Caco-2 (cell line): ENCODE measurements around the gene TRIM8. TPM values are rescaled to one million over a fixed set of nuclear protein-coding genes. Genes with fewer than 3 reads are reported as not detected.

Experiments
- BruUV-seq: library from RNA; stranded (reverse); fragments of 400-500 nt; replicated peaks from 2 replicates; lab custom pipeline; 2021; lab: Mats Ljungman, UMichigan
- CTCF ChIA-PET: fragments of 300-600 bp; sonication (Branson Sonifier 250); formaldehyde crosslinking; loops from one replicate; lab custom pipeline; 2022; ENCODE audit warnings: antibody characterized with exemption; lab: Charles Lee
- POLR2A ChIA-PET: fragments of 300-600 bp; sonication (Branson Sonifier 250); formaldehyde crosslinking; loops from one replicate; lab custom pipeline; 2022; ENCODE audit warnings: antibody characterized with exemption; lab: Charles Lee
- DNase-seq, 2 experiments: peaks; one replicate each; pipeline versions ENCODE4 v3.0.0 to v3.0.0-alpha.2; 2020 to 2022
- H3K27me3 ChIP-seq: replicated peaks from 2 replicates; pipeline ENCODE4 v1.6.0; 2011; ENCODE audit warnings: low read length; ENCODE audit not compliant: control insufficient read depth, insufficient read depth
- H3K36me3 ChIP-seq: 2 replicates; pipeline ENCODE4 v1.5.1; 2011; ENCODE audit warnings: low read length; ENCODE audit not compliant: control insufficient read depth, insufficient read depth
- H3K4me1 ChIP-seq: fragments of 250-450 bp; sonication (Bioruptor Pico); 2 replicates; pipeline ENCODE4 v1.5.1; 2020; ENCODE audit warnings: mild to moderate bottlenecking
- H3K4me3 ChIP-seq: 2 replicates; pipeline ENCODE4 v1.5.1; 2011; ENCODE audit warnings: low read depth, mild to moderate bottlenecking, control low read depth, low read length
- H3K9me3 ChIP-seq: fragments of 250-450 bp; sonication (Bioruptor Pico); 2 replicates; pipeline ENCODE4 v1.5.1; 2020; ENCODE audit warnings: mild to moderate bottlenecking, moderate library complexity
- H3K27ac Mint-ChIP-seq: one replicate; pipeline ENCODE4 v1.8.0; 2022; ENCODE audit warnings: mixed read lengths; ENCODE audit not compliant: unreplicated experiment
- H3K27me3 Mint-ChIP-seq: one replicate; pipeline ENCODE4 v1.8.0; 2022; ENCODE audit warnings: mixed read lengths; ENCODE audit not compliant: insufficient read depth, unreplicated experiment
- H3K36me3 Mint-ChIP-seq: one replicate; pipeline ENCODE4 v1.8.0; 2022; ENCODE audit warnings: mild to moderate bottlenecking, mixed read lengths; ENCODE audit not compliant: insufficient read depth, unreplicated experiment
- H3K4me1 Mint-ChIP-seq: one replicate; pipeline ENCODE4 v1.8.0; 2022; ENCODE audit warnings: low read depth, mixed read lengths; ENCODE audit not compliant: unreplicated experiment
- H3K4me3 Mint-ChIP-seq: one replicate; pipeline ENCODE4 v1.8.0; 2022; ENCODE audit warnings: mild to moderate bottlenecking, moderate library complexity, mixed read lengths; ENCODE audit not compliant: unreplicated experiment
- H3K9me3 Mint-ChIP-seq: one replicate; pipeline ENCODE4 v1.8.0; 2022; ENCODE audit warnings: mixed read lengths; ENCODE audit not compliant: unreplicated experiment
- CTCF ChIP-seq, 2 experiments: fragments of 200-600 bp in 1 of 2; IDR thresholded peaks; 1 replicate in 1 of 2; 2 replicates in 1 of 2; pipeline versions ENCODE4 v1.5.1 to v1.8.0; 2011 to 2022; ENCODE audit warnings: antibody characterized with exemption in 1 of 2, control low read depth in 1 of 2, inconsistent platforms in 1 of 2, low read depth in 1 of 2, low read length in 1 of 2, mild to moderate bottlenecking in 1 of 2, moderate library complexity in 1 of 2; ENCODE audit not compliant: insufficient read depth in 1 of 2, severe bottlenecking in 1 of 2, unreplicated experiment in 1 of 2
- intact Hi-C: fragments of 100-400 bp; cut with micrococcal nuclease; formaldehyde crosslinking; loops from one replicate; pipeline ENCODE4 v1.10.0; 2022; ENCODE audit not compliant: unreplicated experiment
- total RNA-seq: library from RNA; stranded (reverse); gene quantifications from 2 replicates; pipeline ENCODE4 v1.2.3, GENCODE V29; 2022

TRIM8 gene
- total RNA-seq, 1 experiment from 2014 or later, result 40.9 TPM

GRCh38 chr10:102670871-102671434, 26.7 kb downstream of the TRIM8 start:
- H3K36me3 Mint-ChIP-seq, result no peaks in the 10 kb centered on the region
- H3K4me3 ChIP-seq, result no peak overlapping the region
- no peaks in the 10 kb centered on the region for H3K9me3 Mint-ChIP-seq
- intact Hi-C loops, result no loop called here
- no TSS peak for BruUV-seq
- ChIA-PET CTCF (interaction anchor here (1.1 kb wide), 1 partner anchor 11 kb away, joined by 3 read pairs; no protein-coding TSS in a partner anchor), POLR2A (no interaction called here)
- H3K4me1 Mint-ChIP-seq, result no peaks in the 10 kb centered on the region
- no peak for TF ChIP-seq CTCF (IDR thresholded peaks at IDR 0.05; ENCODE audit: insufficient read depth in 1 of 2, low read depth in 1 of 2, low read length in 1 of 2, severe bottlenecking in 1 of 2, unreplicated experiment in 1 of 2)
- H3K27me3 Mint-ChIP-seq, result no peaks in the 10 kb centered on the region
- H3K27me3 ChIP-seq, result no peaks in the 10 kb centered on the region
- H3K4me1 ChIP-seq, result peaks cover 6% of the 10 kb centered on the region; the same call in 1 of the 2 replicates
- H3K9me3 ChIP-seq, result no peaks in the 10 kb centered on the region
- H3K27ac Mint-ChIP-seq, result no peak overlapping the region
- no peak for DNase-seq
- H3K4me3 Mint-ChIP-seq, result no peak overlapping the region
- no peaks in the 10 kb centered on the region for H3K36me3 ChIP-seq

- H3K4me3 ChIP-seq, result no peak overlapping the region
- no peak for DNase-seq
- H3K9me3 ChIP-seq, result no peaks in the 10 kb centered on the region
- BruUV-seq, result no TSS peak
- Mint-ChIP-seq H3K27ac (no peak overlapping the region), H3K4me1 (no peaks in the 10 kb centered on the region), H3K36me3 (no peaks in the 10 kb centered on the region), H3K4me3 (no peak overlapping the region), H3K27me3 (no peaks in the 10 kb centered on the region), H3K9me3 (no peaks in the 10 kb centered on the region)
- no peaks in the 10 kb centered on the region for H3K27me3 ChIP-seq
- no peak for TF ChIP-seq CTCF (IDR thresholded peaks at IDR 0.05; ENCODE audit: insufficient read depth in 1 of 2, low read depth in 1 of 2, low read length in 1 of 2, severe bottlenecking in 1 of 2, unreplicated experiment in 1 of 2)
- H3K36me3 ChIP-seq, result no peaks in the 10 kb centered on the region
- intact Hi-C loops, result no loop called here
- ChIA-PET POLR2A (no interaction called here), CTCF (no interaction called here)
- peaks cover 6% of the 10 kb centered on the region; the same call in 1 of the 2 replicates for H3K4me1 ChIP-seq
Measured at GRCh38 chr10:102673236-102673818, 29.0 kb downstream of the TRIM8 start.

- CTCF ChIA-PET, result no interaction called here
- H3K4me3 Mint-ChIP-seq, result no peak overlapping the region
- no peaks in the 10 kb centered on the region for H3K27me3 ChIP-seq
- POLR2A ChIA-PET, result no interaction called here
- no peak overlapping the region for H3K4me3 ChIP-seq
- H3K27me3 Mint-ChIP-seq, result no peaks in the 10 kb centered on the region
- no peak overlapping the region for H3K27ac Mint-ChIP-seq
- DNase-seq, result no peak
- peaks cover 6% of the 10 kb centered on the region; the same call in 1 of the 2 replicates for H3K4me1 ChIP-seq
- no peaks in the 10 kb centered on the region for H3K9me3 Mint-ChIP-seq
- H3K4me1 Mint-ChIP-seq, result no peaks in the 10 kb centered on the region
- BruUV-seq, result no TSS peak
- H3K36me3 Mint-ChIP-seq, result no peaks in the 10 kb centered on the region
- TF ChIP-seq CTCF (IDR thresholded peaks at IDR 0.05; ENCODE audit: insufficient read depth in 1 of 2, low read depth in 1 of 2, low read length in 1 of 2, severe bottlenecking in 1 of 2, unreplicated experiment in 1 of 2), result no peak
- intact Hi-C loops, result no loop called here
- no peaks in the 10 kb centered on the region for H3K9me3 ChIP-seq
- no peaks in the 10 kb centered on the region for H3K36me3 ChIP-seq
Measured at GRCh38 chr10:102673819-102674511, 29.7 kb downstream of the TRIM8 start.
